Neural progenitor cell (in vitro differentiated cells): ENCODE measurements around the gene RBMS1. TPM values are rescaled to one million over a fixed set of nuclear protein-coding genes. Genes with fewer than 3 reads are reported as not detected.

ENCODE experiments used
- DNase-seq: peaks from one replicate; pipeline ENCODE4 v3.0.0-alpha.2; 2016; ENCODE audit warnings: low spot score
- H2AFZ ChIP-seq: fragments of 200-600 bp; sonication (generic); replicated peaks from 2 replicates; pipeline ENCODE4 v1.6.1; 2016; ENCODE audit warnings: antibody characterized with exemption
- H3F3A ChIP-seq: fragments of 200-600 bp; sonication (generic); 2 replicates; pipeline ENCODE4 v1.6.1; 2016; ENCODE audit warnings: antibody characterized with exemption, low read depth
- H3K27ac ChIP-seq: fragments of 200-600 bp; sonication (generic); 2 replicates; pipeline ENCODE4 v1.5.1; 2016; ENCODE audit warnings: mild to moderate bottlenecking
- H3K27me3 ChIP-seq: fragments of 200-600 bp; sonication (generic); 2 replicates; pipeline ENCODE4 v1.6.1; 2016; ENCODE audit warnings: mild to moderate bottlenecking, moderate library complexity
- H3K36me3 ChIP-seq: fragments of 200-600 bp; sonication (generic); 2 replicates; pipeline ENCODE4 v1.5.1; 2016
- H3K4me1 ChIP-seq: fragments of 200-600 bp; sonication (generic); 2 replicates; pipeline ENCODE4 v1.6.1; 2016; ENCODE audit warnings: mixed run types
- H3K4me2 ChIP-seq: fragments of 200-600 bp; sonication (generic); 2 replicates; pipeline ENCODE4 v1.6.1; 2016
- H3K4me3 ChIP-seq: fragments of 200-600 bp; sonication (generic); 2 replicates; pipeline ENCODE4 v1.5.1; 2016
- H3K79me2 ChIP-seq: fragments of 200-600 bp; sonication (generic); 2 replicates; pipeline ENCODE4 v1.6.1; 2016; ENCODE audit warnings: low read depth
- H3K9ac ChIP-seq: fragments of 200-600 bp; sonication (generic); 2 replicates; pipeline ENCODE4 v1.6.1; 2016
- H3K9me3 ChIP-seq: fragments of 200-600 bp; sonication (generic); 2 replicates; pipeline ENCODE4 v1.5.1; 2016; ENCODE audit warnings: low read depth
- H4K20me1 ChIP-seq: fragments of 200-600 bp; sonication (generic); 2 replicates; pipeline ENCODE4 v1.6.1; 2016; ENCODE audit warnings: low read depth
- H3K27ac Mint-ChIP-seq: 3 replicates; pipeline ENCODE4 v1.8.0; 2021; ENCODE audit warnings: mixed read lengths
- H3K27me3 Mint-ChIP-seq: 2 replicates; pipeline ENCODE4 v1.8.0; 2022; ENCODE audit warnings: low read depth, mild to moderate bottlenecking, inconsistent platforms, moderate library complexity, mixed read lengths; ENCODE audit not compliant: insufficient read depth
- H3K36me3 Mint-ChIP-seq: 3 replicates; pipeline ENCODE4 v1.8.0; 2021; ENCODE audit warnings: mixed read lengths
- H3K4me1 Mint-ChIP-seq: 3 replicates; pipeline ENCODE4 v1.8.0; 2021; ENCODE audit warnings: mixed read lengths
- H3K4me3 Mint-ChIP-seq: 3 replicates; pipeline ENCODE4 v1.8.0; 2021; ENCODE audit warnings: mild to moderate bottlenecking, moderate library complexity, mixed read lengths
- H3K9me3 Mint-ChIP-seq: 3 replicates; pipeline ENCODE4 v1.8.0; 2020; ENCODE audit warnings: mixed read lengths
- EZH2 ChIP-seq: fragments of 200-600 bp; sonication (generic); IDR thresholded peaks from 2 replicates; pipeline ENCODE4 v1.6.1; 2017; ENCODE audit warnings: antibody characterized with exemption, mild to moderate bottlenecking, moderate library complexity
- EZH2phosphoT487 ChIP-seq: fragments of 200-600 bp; sonication (generic); IDR thresholded peaks from 2 replicates; pipeline ENCODE4 v1.6.1; 2017; ENCODE audit warnings: antibody characterized with exemption
- total RNA-seq: library from RNA; depleted of rRNA; stranded (reverse); fragments of >200 nt; gene quantifications from 2 replicates; pipeline ENCODE4 v1.2.3, GENCODE V29; 2015; ENCODE audit warnings: low replicate concordance
- TF ChIP-seq, protein P1 (sequence below): fragments of 200-600 bp; sonication (generic); IDR thresholded peaks from 2 replicates; pipeline ENCODE4 v1.5.1; 2017; ENCODE audit warnings: antibody characterized with exemption, mild to moderate bottlenecking

The RBMS1 gene
- total RNA-seq, 1 donor from 2014 or later: 101 TPM

DNA sequence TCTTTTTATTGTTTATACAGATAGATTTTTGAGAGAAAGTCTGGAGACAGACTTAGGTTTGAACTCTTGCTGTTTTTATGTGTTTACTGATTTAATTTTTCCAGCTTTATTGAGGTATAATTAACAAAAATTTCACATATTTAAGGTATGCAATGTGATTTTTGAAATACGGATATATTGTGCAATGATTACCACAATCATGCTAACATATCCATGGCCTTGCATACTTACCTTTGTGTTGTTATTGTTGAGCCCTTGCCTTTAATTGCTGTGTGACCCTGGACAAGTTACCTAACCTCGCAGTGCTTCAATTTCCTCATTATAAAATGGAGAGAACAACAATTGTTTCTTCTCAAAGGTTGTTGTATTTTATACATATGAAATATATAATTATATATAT, 13.9 kb upstream of the RBMS1 start:
- Histone ChIP-seq H3K36me3 (no peaks in the 10 kb centered on the region), H3K9me3 (no peaks in the 10 kb centered on the region), H2AFZ (no peak overlapping the region), H3K79me2 (no peaks in the 10 kb centered on the region), H3F3A (no peaks in the 10 kb centered on the region), H3K27me3 (no peaks in the 10 kb centered on the region), H3K9ac (no peak overlapping the region), H3K4me1 (no peaks in the 10 kb centered on the region), H4K20me1 (no peaks in the 10 kb centered on the region), H3K27ac (no peak overlapping the region), H3K4me3 (no peak overlapping the region), H3K4me2 (no peak overlapping the region)
- DNase-seq: no peak
- Mint-ChIP-seq H3K9me3 (no peaks in the 10 kb centered on the region), H3K4me1 (no peaks in the 10 kb centered on the region), H3K27me3 (peaks cover 2% of the 10 kb centered on the region), H3K36me3 (no peaks in the 10 kb centered on the region), H3K4me3 (no peak overlapping the region), H3K27ac (no peak overlapping the region)
- TF ChIP-seq EZH2phosphoT487 (no peak), EZH2 (no peak)
- TF ChIP-seq, protein P1, sequence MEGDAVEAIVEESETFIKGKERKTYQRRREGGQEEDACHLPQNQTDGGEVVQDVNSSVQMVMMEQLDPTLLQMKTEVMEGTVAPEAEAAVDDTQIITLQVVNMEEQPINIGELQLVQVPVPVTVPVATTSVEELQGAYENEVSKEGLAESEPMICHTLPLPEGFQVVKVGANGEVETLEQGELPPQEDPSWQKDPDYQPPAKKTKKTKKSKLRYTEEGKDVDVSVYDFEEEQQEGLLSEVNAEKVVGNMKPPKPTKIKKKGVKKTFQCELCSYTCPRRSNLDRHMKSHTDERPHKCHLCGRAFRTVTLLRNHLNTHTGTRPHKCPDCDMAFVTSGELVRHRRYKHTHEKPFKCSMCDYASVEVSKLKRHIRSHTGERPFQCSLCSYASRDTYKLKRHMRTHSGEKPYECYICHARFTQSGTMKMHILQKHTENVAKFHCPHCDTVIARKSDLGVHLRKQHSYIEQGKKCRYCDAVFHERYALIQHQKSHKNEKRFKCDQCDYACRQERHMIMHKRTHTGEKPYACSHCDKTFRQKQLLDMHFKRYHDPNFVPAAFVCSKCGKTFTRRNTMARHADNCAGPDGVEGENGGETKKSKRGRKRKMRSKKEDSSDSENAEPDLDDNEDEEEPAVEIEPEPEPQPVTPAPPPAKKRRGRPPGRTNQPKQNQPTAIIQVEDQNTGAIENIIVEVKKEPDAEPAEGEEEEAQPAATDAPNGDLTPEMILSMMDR: no peak

DNA sequence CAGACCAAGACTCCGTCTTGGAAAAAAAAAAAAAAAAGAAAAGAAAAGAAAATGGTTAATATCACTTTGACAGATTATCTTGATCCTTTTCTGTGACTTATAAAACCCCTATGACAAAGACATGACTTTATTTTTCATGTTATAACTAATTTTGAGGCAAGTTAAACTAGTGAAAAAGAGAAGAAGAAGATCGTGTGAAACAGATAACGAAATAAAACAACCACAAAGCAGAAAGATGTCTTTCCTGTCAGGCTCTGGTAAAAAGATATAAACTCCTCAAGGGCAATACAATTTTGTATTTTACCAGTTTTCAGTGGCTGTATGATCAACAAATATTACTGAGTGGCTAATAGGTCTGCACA, 13.4 kb upstream of the RBMS1 start:
- Mint-ChIP-seq H3K9me3 (no peaks in the 10 kb centered on the region), H3K27me3 (peaks cover 2% of the 10 kb centered on the region), H3K4me3 (no peak overlapping the region), H3K27ac (no peak overlapping the region), H3K4me1 (no peaks in the 10 kb centered on the region), H3K36me3 (no peaks in the 10 kb centered on the region)
- no peak overlapping the region for H3K4me3 ChIP-seq
- TF ChIP-seq EZH2 (no peak), EZH2phosphoT487 (no peak)
- TF ChIP-seq, protein P1: no peak
- H4K20me1 ChIP-seq: no peaks in the 10 kb centered on the region
- no peak overlapping the region for H2AFZ ChIP-seq
- no peaks in the 10 kb centered on the region for H3K27me3 ChIP-seq
- no peaks in the 10 kb centered on the region for H3K36me3 ChIP-seq
- H3K9me3 ChIP-seq: no peaks in the 10 kb centered on the region
- no peak overlapping the region for H3K9ac ChIP-seq
- no peak for DNase-seq
- H3K27ac ChIP-seq: no peak overlapping the region
- no peaks in the 10 kb centered on the region for H3K4me1 ChIP-seq
- H3K4me2 ChIP-seq: no peak overlapping the region
- H3K79me2 ChIP-seq: no peaks in the 10 kb centered on the region
- no peaks in the 10 kb centered on the region for H3F3A ChIP-seq

DNA sequence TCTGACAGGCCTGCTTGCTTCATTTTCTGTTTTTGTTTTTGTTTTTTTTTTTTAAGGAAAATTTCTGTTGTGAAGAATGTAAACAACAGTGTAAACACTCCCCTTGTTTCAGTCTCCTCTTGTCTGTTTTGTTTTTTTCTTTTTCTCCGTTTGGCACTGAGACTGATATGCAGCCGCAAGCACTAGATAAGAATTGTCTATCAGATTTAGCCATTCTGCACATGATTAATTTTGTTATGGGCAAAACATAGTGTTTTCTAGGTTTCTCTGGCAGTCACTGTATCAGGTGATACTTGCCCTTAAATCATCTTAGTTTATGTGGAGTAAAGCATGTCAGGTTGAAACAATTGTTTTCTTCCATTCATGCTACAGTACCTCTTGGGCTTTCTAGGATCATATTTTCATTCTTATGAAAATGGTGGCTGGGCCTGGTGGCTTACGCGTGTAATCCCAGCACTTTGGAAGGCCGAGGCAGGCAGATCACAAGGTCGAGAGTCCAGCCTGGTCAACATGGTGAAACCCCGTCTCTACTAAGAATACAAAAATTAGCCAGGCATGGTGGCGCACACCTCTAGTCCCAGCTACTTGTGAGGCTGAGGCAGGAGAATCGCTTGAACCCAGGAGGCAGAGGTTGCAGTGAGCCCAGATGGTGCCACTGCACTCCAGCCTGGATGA, 12.9 kb upstream of the RBMS1 start:
- Mint-ChIP-seq H3K9me3 (no peaks in the 10 kb centered on the region), H3K27me3 (peaks cover 2% of the 10 kb centered on the region), H3K36me3 (no peaks in the 10 kb centered on the region), H3K4me3 (no peak overlapping the region), H3K4me1 (no peaks in the 10 kb centered on the region), H3K27ac (no peak overlapping the region)
- no peaks in the 10 kb centered on the region for H3F3A ChIP-seq
- no peaks in the 10 kb centered on the region for H3K36me3 ChIP-seq
- H3K9me3 ChIP-seq: no peaks in the 10 kb centered on the region
- no peaks in the 10 kb centered on the region for H3K79me2 ChIP-seq
- no peaks in the 10 kb centered on the region for H3K4me1 ChIP-seq
- H3K4me3 ChIP-seq: no peak overlapping the region
- H2AFZ ChIP-seq: no peak overlapping the region
- no peak overlapping the region for H3K9ac ChIP-seq
- TF ChIP-seq EZH2phosphoT487 (no peak), EZH2 (no peak)
- TF ChIP-seq, protein P1: no peak
- DNase-seq: no peak
- no peak overlapping the region for H3K4me2 ChIP-seq
- H4K20me1 ChIP-seq: no peaks in the 10 kb centered on the region
- H3K27ac ChIP-seq: no peak overlapping the region
- H3K27me3 ChIP-seq: no peaks in the 10 kb centered on the region
